Measurements from ENCODE around the gene NEB. TPM values are rescaled to one million over a fixed set of nuclear protein-coding genes. Genes with fewer than 3 reads are reported as not detected.

NEB gene
- total RNA-seq, 1 donor from 2014 or later, result 1.0 TPM

DNA sequence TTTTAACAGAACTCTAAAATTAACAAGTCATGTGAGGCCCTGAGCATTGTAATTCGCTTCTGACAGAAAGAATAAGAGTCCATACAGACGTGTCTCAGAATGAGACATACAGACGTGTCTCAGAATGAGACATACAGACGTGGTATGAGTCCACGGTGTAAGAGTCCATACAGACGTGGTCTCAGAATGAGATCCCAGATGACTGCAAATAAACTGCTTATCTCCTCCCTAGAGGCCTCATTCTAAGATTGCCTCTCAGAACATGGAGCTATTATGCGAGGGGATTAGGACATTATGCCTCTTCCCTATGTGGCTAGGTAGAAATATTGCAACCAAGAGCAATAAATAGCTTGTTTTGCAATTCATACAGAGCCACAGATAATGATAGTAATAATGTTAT, 63.9 kb downstream of the NEB start:
- Mint-ChIP-seq H3K36me3 (ENCODE audit: low read depth) (peaks cover under 1% of the 10 kb centered on the region), H3K27ac (ENCODE audit: unreplicated experiment) (no peak overlapping the region), H3K27me3 (ENCODE audit: low read depth) (peaks cover 4% of the 10 kb centered on the region), H3K9me3 (ENCODE audit: low read depth) (no peaks in the 10 kb centered on the region), H3K4me1 (ENCODE audit: low read depth) (peaks cover 16% of the 10 kb centered on the region), H3K4me3 (ENCODE audit: unreplicated experiment) (no peak overlapping the region)
- no peak for DNase-seq (ENCODE audit: low spot score)
- TF ChIP-seq, protein P1, sequence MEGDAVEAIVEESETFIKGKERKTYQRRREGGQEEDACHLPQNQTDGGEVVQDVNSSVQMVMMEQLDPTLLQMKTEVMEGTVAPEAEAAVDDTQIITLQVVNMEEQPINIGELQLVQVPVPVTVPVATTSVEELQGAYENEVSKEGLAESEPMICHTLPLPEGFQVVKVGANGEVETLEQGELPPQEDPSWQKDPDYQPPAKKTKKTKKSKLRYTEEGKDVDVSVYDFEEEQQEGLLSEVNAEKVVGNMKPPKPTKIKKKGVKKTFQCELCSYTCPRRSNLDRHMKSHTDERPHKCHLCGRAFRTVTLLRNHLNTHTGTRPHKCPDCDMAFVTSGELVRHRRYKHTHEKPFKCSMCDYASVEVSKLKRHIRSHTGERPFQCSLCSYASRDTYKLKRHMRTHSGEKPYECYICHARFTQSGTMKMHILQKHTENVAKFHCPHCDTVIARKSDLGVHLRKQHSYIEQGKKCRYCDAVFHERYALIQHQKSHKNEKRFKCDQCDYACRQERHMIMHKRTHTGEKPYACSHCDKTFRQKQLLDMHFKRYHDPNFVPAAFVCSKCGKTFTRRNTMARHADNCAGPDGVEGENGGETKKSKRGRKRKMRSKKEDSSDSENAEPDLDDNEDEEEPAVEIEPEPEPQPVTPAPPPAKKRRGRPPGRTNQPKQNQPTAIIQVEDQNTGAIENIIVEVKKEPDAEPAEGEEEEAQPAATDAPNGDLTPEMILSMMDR (IDR thresholded peaks at IDR 0.05), result no peak

GRCh38 chr2:151669585-151670081, 64.6 kb downstream of the NEB start:
- TF ChIP-seq, protein P1 (IDR thresholded peaks at IDR 0.05), result no peak
- Mint-ChIP-seq H3K9me3 (ENCODE audit: low read depth) (no peaks in the 10 kb centered on the region), H3K36me3 (ENCODE audit: low read depth) (peaks cover 2% of the 10 kb centered on the region), H3K4me3 (ENCODE audit: unreplicated experiment) (no peak overlapping the region), H3K4me1 (ENCODE audit: low read depth) (peaks cover 15% of the 10 kb centered on the region), H3K27ac (ENCODE audit: unreplicated experiment) (no peak overlapping the region), H3K27me3 (ENCODE audit: low read depth) (peaks cover 2% of the 10 kb centered on the region)
- DNase-seq (ENCODE audit: low spot score), result no peak

- no peak for DNase-seq (ENCODE audit: low spot score)
- TF ChIP-seq, protein P1 (IDR thresholded peaks at IDR 0.05), result no peak
- H3K4me3 Mint-ChIP-seq (ENCODE audit: unreplicated experiment), result no peak overlapping the region
- H3K27me3 Mint-ChIP-seq (ENCODE audit: low read depth), result no peaks in the 10 kb centered on the region
- no peak overlapping the region for H3K27ac Mint-ChIP-seq (ENCODE audit: unreplicated experiment)
- no peaks in the 10 kb centered on the region for H3K9me3 Mint-ChIP-seq (ENCODE audit: low read depth)
- H3K36me3 Mint-ChIP-seq (ENCODE audit: low read depth), result peaks cover 2% of the 10 kb centered on the region
- peaks cover 12% of the 10 kb centered on the region for H3K4me1 Mint-ChIP-seq (ENCODE audit: low read depth)
These were observed 65.5 kb downstream of the NEB start for GRCh38 chr2:151668737-151669136.

GRCh38 chr2:151665959-151666358, 68.3 kb downstream of the NEB start:
- no peak for DNase-seq (ENCODE audit: low spot score)
- H3K27me3 Mint-ChIP-seq (ENCODE audit: low read depth), result no peaks in the 10 kb centered on the region
- H3K9me3 Mint-ChIP-seq (ENCODE audit: low read depth), result no peaks in the 10 kb centered on the region
- H3K4me3 Mint-ChIP-seq (ENCODE audit: unreplicated experiment), result no peak overlapping the region
- peaks cover 12% of the 10 kb centered on the region for H3K4me1 Mint-ChIP-seq (ENCODE audit: low read depth)
- H3K27ac Mint-ChIP-seq (ENCODE audit: unreplicated experiment), result no peak overlapping the region
- peaks cover 4% of the 10 kb centered on the region for H3K36me3 Mint-ChIP-seq (ENCODE audit: low read depth)
- TF ChIP-seq, protein P1 (IDR thresholded peaks at IDR 0.05), result no peak

DNA sequence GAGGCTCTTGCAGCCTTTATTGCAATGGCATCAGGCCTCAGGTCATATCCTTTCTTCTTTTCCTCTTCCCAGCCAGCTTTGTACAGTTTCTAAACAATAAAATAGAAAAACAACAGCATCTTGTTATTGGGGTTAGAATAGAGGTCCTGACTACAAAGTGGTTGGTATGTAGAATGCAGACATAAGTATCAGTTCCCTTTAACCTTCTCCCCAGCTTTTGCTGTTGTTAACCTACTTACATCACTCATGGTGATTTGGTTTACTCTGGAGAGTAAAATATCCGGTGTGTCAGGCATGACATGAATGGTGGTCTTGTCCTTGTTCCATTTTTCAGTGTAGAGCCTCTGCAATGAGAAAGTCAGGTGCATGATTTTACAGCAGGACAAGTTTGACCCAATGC, 69.8 kb downstream of the NEB start:
- no peak overlapping the region for H3K27ac Mint-ChIP-seq (ENCODE audit: unreplicated experiment)
- H3K9me3 Mint-ChIP-seq (ENCODE audit: low read depth), result no peaks in the 10 kb centered on the region
- H3K4me3 Mint-ChIP-seq (ENCODE audit: unreplicated experiment), result no peak overlapping the region
- DNase-seq (ENCODE audit: low spot score), result no peak
- peaks cover 4% of the 10 kb centered on the region for H3K36me3 Mint-ChIP-seq (ENCODE audit: low read depth)
- H3K4me1 Mint-ChIP-seq (ENCODE audit: low read depth), result peaks cover 4% of the 10 kb centered on the region
- TF ChIP-seq, protein P1 (IDR thresholded peaks at IDR 0.05), result no peak
- no peaks in the 10 kb centered on the region for H3K27me3 Mint-ChIP-seq (ENCODE audit: low read depth)
